ENCODE measurements around the gene TBX18. TPM values are rescaled to one million over a fixed set of nuclear protein-coding genes. Genes with fewer than 3 reads are reported as not detected.
A peak's percentile ranks its signal among the peaks of the same experiment; 100 is the strongest.

The TBX18 gene
- total RNA-seq, 1 experiment from 2014 or later: not detected

DNA sequence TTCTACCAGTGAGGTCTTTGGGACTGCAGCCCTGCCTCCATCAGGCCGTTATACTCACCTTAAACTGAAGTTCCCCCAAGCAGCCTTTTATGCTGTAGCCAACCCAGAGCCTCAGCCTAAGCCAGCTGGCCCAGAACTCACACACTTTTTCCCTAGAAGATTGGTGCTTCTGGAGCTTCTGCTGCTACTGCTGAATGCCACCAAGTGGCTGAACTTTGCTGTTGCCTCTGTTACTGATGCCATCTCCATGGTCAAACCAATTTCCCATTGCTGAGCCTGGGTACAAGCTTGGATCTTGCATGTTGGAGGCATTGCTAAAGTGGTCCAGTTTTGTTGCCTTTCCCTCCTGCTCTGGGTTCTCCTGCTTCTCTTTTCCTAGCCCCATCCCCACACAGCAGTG, 15.0 kb upstream of the TBX18 start:
- H3K9me3 Mint-ChIP-seq: no peaks in the 10 kb centered on the region
- H3K27me3 Mint-ChIP-seq (ENCODE audit: low read depth): peaks cover 89% of the 10 kb centered on the region
- no peak overlapping the region for H3K27ac Mint-ChIP-seq
- Histone ChIP-seq H2BK120ac (ENCODE audit: low read depth, low read length, poor library complexity, severe bottlenecking) (no peak overlapping the region), H3T11ph (ENCODE audit: low read length) (no peak overlapping the region), H3K4me1 (ENCODE audit: insufficient read depth, low read length) (no peaks in the 10 kb centered on the region), H4K5ac (ENCODE audit: insufficient read length, low read depth, low read length) (no peak overlapping the region), H3K18ac (ENCODE audit: insufficient read length, low read depth, low read length) (no peak overlapping the region), H3K27me3 (ENCODE audit: insufficient read depth, low read length) (peaks cover 6% of the 10 kb centered on the region; the same call in 1 of the 2 replicates), H3K23ac (ENCODE audit: insufficient read length, low read depth, low read length) (no peak overlapping the region), H4K8ac (replicated peaks; ENCODE audit: insufficient read length, low read depth, low read length) (no peak overlapping the region), H3K9me3 (ENCODE audit: control insufficient read depth, low read depth, low read length) (no peaks in the 10 kb centered on the region), H3K56ac (ENCODE audit: insufficient read length, low read depth, low read length) (no peak overlapping the region), H4K91ac (ENCODE audit: insufficient read length, low read depth, low read length) (no peak overlapping the region), H3K4me2 (ENCODE audit: insufficient read depth, insufficient read length, low read length) (no peak overlapping the region), H2AFZ (ENCODE audit: low read length) (no peak overlapping the region), H2BK15ac (ENCODE audit: low read depth, low read length) (no peak overlapping the region), H3K79me2 (ENCODE audit: insufficient read depth, low read length) (no peaks in the 10 kb centered on the region), H3K23me2 (ENCODE audit: insufficient read length, low read depth, low read length, poor library complexity, severe bottlenecking) (peaks cover 2% of the 10 kb centered on the region), H3K9ac (ENCODE audit: extremely low read depth, insufficient read length, low read length) (no peak overlapping the region), H3K14ac (ENCODE audit: insufficient read depth, low read length) (no peak overlapping the region), H2AK5ac (ENCODE audit: insufficient read length, low read length) (no peak overlapping the region), H4K20me1 (ENCODE audit: control insufficient read depth, insufficient read depth, insufficient read length) (no peaks in the 10 kb centered on the region), H3K79me1 (ENCODE audit: insufficient read depth, low read depth, low read length, poor library complexity, severe bottlenecking) (no peaks in the 10 kb centered on the region), H3K27ac (ENCODE audit: insufficient read length, low read depth, low read length) (no peak overlapping the region), H3K4ac (ENCODE audit: low read depth, low read length) (no peak overlapping the region), H2BK12ac (ENCODE audit: insufficient read length, low read depth, low read length) (no peak overlapping the region), H2BK20ac (ENCODE audit: low read depth, low read length, poor library complexity, severe bottlenecking) (no peak overlapping the region), H2BK5ac (ENCODE audit: insufficient read length, low read length) (no peak overlapping the region)
- no peak overlapping the region for H3K4me3 Mint-ChIP-seq
- no peaks in the 10 kb centered on the region for H3K36me3 Mint-ChIP-seq (ENCODE audit: insufficient read depth in 1 of 3, low read depth in 3 of 3)
- TF ChIP-seq, protein P1, sequence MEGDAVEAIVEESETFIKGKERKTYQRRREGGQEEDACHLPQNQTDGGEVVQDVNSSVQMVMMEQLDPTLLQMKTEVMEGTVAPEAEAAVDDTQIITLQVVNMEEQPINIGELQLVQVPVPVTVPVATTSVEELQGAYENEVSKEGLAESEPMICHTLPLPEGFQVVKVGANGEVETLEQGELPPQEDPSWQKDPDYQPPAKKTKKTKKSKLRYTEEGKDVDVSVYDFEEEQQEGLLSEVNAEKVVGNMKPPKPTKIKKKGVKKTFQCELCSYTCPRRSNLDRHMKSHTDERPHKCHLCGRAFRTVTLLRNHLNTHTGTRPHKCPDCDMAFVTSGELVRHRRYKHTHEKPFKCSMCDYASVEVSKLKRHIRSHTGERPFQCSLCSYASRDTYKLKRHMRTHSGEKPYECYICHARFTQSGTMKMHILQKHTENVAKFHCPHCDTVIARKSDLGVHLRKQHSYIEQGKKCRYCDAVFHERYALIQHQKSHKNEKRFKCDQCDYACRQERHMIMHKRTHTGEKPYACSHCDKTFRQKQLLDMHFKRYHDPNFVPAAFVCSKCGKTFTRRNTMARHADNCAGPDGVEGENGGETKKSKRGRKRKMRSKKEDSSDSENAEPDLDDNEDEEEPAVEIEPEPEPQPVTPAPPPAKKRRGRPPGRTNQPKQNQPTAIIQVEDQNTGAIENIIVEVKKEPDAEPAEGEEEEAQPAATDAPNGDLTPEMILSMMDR (conservative IDR thresholded peaks at IDR 0.05): peak; percentile 33; the same call in 2 of the 3 replicates
- peak; percentile 32 for DNase-seq
- H3K4me1 Mint-ChIP-seq: peaks cover 5 to 7% of the 10 kb centered on the region in 2 experiments; a peak in 3 of 4 replicates
- no CpG with 5 or more reads among the region's 1 CpG for WGBS (ENCODE audit: extremely low coverage, insufficient read length, low lambda C conversion rate)

Data from H9 (cell line).